ENCODE measurements around the gene TENM4. TPM values are rescaled to one million over a fixed set of nuclear protein-coding genes. Genes with fewer than 3 reads are reported as not detected.

The TENM4 gene
- total RNA-seq, 2 experiments from 2014 or later = not detected

DNA sequence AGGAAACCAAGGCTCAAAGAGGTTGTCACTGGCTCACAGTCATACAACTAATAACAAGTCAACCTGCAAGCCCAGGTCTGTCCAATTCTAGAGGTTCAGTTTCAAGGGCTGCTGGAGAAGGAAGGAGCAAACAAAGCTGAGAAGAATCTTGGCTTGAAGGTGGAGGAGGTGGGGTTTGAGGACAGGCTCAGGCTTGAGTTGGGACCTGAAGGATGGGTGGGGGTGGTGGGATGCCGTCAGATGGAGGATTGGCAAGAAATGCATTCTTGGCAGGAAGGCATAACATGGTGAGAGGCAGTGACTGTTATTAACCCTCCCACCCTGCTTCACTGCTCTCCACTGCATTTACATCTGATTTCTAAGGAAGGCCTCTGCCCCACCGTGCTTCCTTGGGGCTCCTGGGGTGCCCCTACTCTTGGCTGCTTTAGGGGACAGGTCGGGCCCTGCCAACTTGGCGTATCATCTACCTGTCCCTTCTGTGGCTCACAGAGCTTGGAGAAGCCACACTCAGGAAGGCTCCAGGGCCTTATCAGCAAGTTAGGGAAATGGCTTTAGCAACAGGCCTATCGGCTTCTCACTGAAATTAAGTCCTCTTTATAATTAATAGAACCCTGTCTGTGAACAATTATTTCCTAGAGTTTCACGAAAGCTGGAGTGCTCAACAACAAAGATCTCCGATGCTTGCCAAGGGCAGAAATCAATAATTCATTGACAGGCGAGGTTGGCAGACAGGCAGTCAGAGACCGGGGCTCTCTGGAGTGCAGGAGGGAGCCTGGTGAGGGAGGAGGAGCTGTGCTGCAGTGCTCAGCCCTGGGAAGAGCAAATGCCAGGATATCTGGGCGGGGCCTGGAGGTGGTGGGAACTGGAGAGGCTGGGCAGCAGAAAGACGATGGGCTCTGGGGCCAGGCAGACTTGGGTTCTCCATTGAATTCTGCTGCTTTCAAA lies 781.2 kb downstream of the TENM4 start:
- H3K4me3 ChIP-seq (ENCODE audit: low read depth, low read length, poor library complexity, severe bottlenecking) = no peak overlapping the region
- DNase-seq (ENCODE audit: low spot score) = no peak
- H2AFZ ChIP-seq (ENCODE audit: low read length) = no peak overlapping the region
- no TSS peak for BruUV-seq (replicated peaks)
- no peaks in the 10 kb centered on the region for H3K9me2 ChIP-seq (ENCODE audit: insufficient read depth, low read length)
- H3K27ac ChIP-seq (ENCODE audit: low read depth, low read length, poor library complexity, severe bottlenecking) = no peak overlapping the region
- ChIA-PET POLR2A (no interaction called here), CTCF (ENCODE audit: unreplicated experiment) (no interaction called here)
- H3K4me2 ChIP-seq (ENCODE audit: low read length) = no peak overlapping the region
- no peaks in the 10 kb centered on the region for H4K20me1 ChIP-seq (ENCODE audit: insufficient read depth, low read length)
- no peaks in the 10 kb centered on the region for H3K79me2 ChIP-seq (ENCODE audit: insufficient read depth, low read depth, low read length)
- intact Hi-C loops (cut with micrococcal nuclease; ENCODE audit: unreplicated experiment) = no loop called here
- no peaks in the 10 kb centered on the region for H3K9me3 ChIP-seq (ENCODE audit: low read length)
- H3K36me3 ChIP-seq (ENCODE audit: insufficient read depth, low read length) = no peaks in the 10 kb centered on the region
- TF ChIP-seq, protein P1, sequence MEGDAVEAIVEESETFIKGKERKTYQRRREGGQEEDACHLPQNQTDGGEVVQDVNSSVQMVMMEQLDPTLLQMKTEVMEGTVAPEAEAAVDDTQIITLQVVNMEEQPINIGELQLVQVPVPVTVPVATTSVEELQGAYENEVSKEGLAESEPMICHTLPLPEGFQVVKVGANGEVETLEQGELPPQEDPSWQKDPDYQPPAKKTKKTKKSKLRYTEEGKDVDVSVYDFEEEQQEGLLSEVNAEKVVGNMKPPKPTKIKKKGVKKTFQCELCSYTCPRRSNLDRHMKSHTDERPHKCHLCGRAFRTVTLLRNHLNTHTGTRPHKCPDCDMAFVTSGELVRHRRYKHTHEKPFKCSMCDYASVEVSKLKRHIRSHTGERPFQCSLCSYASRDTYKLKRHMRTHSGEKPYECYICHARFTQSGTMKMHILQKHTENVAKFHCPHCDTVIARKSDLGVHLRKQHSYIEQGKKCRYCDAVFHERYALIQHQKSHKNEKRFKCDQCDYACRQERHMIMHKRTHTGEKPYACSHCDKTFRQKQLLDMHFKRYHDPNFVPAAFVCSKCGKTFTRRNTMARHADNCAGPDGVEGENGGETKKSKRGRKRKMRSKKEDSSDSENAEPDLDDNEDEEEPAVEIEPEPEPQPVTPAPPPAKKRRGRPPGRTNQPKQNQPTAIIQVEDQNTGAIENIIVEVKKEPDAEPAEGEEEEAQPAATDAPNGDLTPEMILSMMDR (conservative IDR thresholded peaks at IDR 0.05; ENCODE audit: low read length) = no peak
- no peak for TF ChIP-seq EZH2phosphoT487 (IDR thresholded peaks at IDR 0.05; ENCODE audit: borderline replicate concordance, low read depth, low read length)
- no peaks in the 10 kb centered on the region for H3K4me1 ChIP-seq (ENCODE audit: insufficient read depth, low read length, poor library complexity, severe bottlenecking)

GRCh38 chr11:78657968-78658839 lies 782.6 kb downstream of the TENM4 start:
- CTCF ChIA-PET (ENCODE audit: unreplicated experiment) = no interaction called here
- POLR2A ChIA-PET = no interaction called here
- BruUV-seq (replicated peaks) = no TSS peak

More at GRCh38 chr11:78657968-78658839, 782.6 kb downstream of the TENM4 start:
- Histone ChIP-seq H3K9me2 (ENCODE audit: insufficient read depth, low read length) (no peaks in the 10 kb centered on the region), H3K4me1 (ENCODE audit: insufficient read depth, low read length, poor library complexity, severe bottlenecking) (no peaks in the 10 kb centered on the region), H3K36me3 (ENCODE audit: insufficient read depth, low read length) (no peaks in the 10 kb centered on the region), H3K9me3 (ENCODE audit: low read length) (no peaks in the 10 kb centered on the region), H2AFZ (ENCODE audit: low read length) (no peak overlapping the region), H4K20me1 (ENCODE audit: insufficient read depth, low read length) (no peaks in the 10 kb centered on the region), H3K79me2 (ENCODE audit: insufficient read depth, low read depth, low read length) (no peaks in the 10 kb centered on the region), H3K4me2 (ENCODE audit: low read length) (no peak overlapping the region), H3K4me3 (ENCODE audit: low read depth, low read length, poor library complexity, severe bottlenecking) (no peak overlapping the region), H3K27ac (ENCODE audit: low read depth, low read length, poor library complexity, severe bottlenecking) (no peak overlapping the region)
- no peak for TF ChIP-seq EZH2phosphoT487 (IDR thresholded peaks at IDR 0.05; ENCODE audit: borderline replicate concordance, low read depth, low read length)
- TF ChIP-seq, protein P1 (conservative IDR thresholded peaks at IDR 0.05; ENCODE audit: low read length) = no peak
- DNase-seq (ENCODE audit: low spot score) = no peak
- intact Hi-C loops (cut with micrococcal nuclease; ENCODE audit: unreplicated experiment) = no loop called here
